Measurements from ENCODE around the gene COPB2. TPM values are rescaled to one million over a fixed set of nuclear protein-coding genes. Genes with fewer than 3 reads are reported as not detected.
"Not testable (repeated sequence)": the region's sequence is repeated elsewhere in the genome, so short reads cannot be mapped to it uniquely, and the experiment has no call there.

Gene COPB2
- total RNA-seq, 1 donor from 2014 or later, result 106 TPM

DNA sequence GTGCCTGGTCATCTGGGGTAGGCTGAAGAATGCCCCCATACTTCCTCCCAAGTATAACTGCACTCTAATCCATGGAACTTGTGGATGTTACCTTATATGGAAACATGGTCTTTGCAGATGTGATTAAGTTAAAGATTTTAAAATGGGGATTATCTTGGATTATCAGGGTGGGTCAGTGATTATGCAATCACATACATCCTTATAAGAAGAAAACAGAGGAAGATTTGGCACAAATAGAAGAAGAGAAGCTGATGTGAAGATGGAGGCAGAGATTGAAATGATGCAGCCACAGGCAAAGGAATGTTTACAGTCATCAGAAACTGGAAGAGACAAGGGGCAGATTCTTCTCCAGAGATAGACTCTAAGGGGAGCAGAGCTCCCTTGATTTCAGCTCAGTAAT is 47.4 kb downstream of the COPB2 start:
- Histone ChIP-seq H3K27ac (no peak overlapping the region), H3K27me3 (no peaks in the 10 kb centered on the region), H3K4me3 (no peak overlapping the region), H3K36me3 (peaks cover 9% of the 10 kb centered on the region), H3K4me1 (peaks cover 19% of the 10 kb centered on the region), H3K9me3 (no peaks in the 10 kb centered on the region)
- DNase-seq, result no peak
- ATAC-seq, result no peak
- intact Hi-C loops (cut with DNase I), result no loop called here
- TF ChIP-seq, protein P1, sequence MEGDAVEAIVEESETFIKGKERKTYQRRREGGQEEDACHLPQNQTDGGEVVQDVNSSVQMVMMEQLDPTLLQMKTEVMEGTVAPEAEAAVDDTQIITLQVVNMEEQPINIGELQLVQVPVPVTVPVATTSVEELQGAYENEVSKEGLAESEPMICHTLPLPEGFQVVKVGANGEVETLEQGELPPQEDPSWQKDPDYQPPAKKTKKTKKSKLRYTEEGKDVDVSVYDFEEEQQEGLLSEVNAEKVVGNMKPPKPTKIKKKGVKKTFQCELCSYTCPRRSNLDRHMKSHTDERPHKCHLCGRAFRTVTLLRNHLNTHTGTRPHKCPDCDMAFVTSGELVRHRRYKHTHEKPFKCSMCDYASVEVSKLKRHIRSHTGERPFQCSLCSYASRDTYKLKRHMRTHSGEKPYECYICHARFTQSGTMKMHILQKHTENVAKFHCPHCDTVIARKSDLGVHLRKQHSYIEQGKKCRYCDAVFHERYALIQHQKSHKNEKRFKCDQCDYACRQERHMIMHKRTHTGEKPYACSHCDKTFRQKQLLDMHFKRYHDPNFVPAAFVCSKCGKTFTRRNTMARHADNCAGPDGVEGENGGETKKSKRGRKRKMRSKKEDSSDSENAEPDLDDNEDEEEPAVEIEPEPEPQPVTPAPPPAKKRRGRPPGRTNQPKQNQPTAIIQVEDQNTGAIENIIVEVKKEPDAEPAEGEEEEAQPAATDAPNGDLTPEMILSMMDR (IDR thresholded peaks at IDR 0.05), result no peak

DNA sequence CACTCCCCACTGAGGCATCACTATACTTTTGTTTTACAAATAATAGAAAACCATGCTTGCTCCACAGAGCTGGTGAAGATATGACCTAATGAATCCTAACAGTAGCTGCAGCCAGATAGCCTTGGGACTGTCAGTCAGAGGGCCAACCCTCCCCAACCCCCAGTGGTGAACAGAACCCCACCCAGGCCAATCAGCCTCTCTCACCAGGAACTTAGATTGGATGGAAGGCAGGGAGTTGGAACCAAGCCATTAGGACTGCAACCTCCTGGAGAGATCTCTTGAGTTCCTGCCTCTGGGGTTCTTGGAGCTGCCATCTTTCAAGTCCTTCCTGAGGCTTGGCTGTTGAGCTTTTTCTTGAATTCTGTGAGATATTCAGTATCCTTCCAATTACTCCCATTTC is 48.7 kb downstream of the COPB2 start:
- Histone ChIP-seq H3K27ac (no peak overlapping the region), H3K4me3 (no peak overlapping the region), H3K27me3 (no peaks in the 10 kb centered on the region), H3K9me3 (no peaks in the 10 kb centered on the region), H3K4me1 (peaks cover 14% of the 10 kb centered on the region), H3K36me3 (no peaks in the 10 kb centered on the region)
- TF ChIP-seq, protein P1 (IDR thresholded peaks at IDR 0.05), result no peak
- DNase-seq, result no peak
- intact Hi-C loops (cut with DNase I), result no loop called here
- no peak for ATAC-seq

DNA sequence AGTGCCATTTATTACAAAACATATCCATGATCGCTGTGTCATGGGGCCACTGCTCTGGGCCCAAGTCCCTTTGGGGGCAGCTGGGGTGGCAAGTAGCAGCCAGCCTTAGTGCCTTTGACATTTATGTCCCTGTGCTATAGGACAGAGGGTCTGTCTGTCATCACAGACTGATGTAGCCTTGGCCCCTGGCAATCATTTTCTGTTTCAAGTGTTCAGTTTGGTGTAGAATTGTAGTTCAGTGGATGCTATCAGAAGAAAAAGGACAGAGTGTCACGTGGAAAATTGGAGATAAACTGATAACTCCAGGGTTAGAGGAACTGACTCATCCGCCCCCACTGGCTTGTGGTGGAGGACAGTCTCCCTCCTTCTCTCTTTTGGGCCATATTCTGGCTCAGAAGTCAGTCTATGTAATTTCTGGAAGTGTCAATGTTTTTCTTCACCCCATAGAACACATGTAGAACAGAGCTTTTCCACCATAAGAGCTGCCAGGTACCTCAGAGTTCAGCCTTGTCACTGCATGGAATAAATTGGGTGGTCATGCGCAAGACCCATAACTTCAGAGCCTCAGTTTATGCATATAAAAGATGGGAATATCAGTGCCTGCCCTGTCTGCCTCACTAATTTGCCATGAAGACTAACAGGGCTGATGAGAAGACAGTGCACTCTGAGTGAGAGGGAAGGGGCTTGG is 50.1 kb downstream of the COPB2 start:
- DNase-seq (no peak), ATAC-seq (peak; percentile 9)
- intact Hi-C loops (cut with DNase I), result no loop called here
- Histone ChIP-seq H3K4me1 (no peaks in the 10 kb centered on the region), H3K27ac (no peak overlapping the region), H3K27me3 (no peaks in the 10 kb centered on the region), H3K4me3 (no peak overlapping the region), H3K9me3 (no peaks in the 10 kb centered on the region), H3K36me3 (no peaks in the 10 kb centered on the region)
- TF ChIP-seq, protein P1 (IDR thresholded peaks at IDR 0.05), result no peak

DNA sequence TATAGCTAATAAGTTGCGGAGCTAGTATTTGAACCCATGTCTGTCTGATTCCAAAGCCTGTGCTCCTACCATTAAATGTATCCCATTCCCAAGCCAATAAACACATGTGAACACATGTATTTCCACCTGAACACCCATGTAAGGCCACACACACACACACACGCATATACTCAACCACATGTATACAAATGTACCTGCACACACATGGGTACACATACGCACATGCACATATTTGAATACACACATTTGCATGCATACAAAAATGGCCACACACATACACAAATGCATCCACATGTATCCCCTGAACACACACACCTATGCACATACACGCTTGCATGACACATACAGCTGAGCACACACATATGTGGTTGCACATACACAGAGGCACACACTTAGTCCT is 51.0 kb downstream of the COPB2 start:
- DNase-seq, result no peak
- ATAC-seq, result no peak
- H3K4me1 ChIP-seq, result no peaks in the 10 kb centered on the region
- no peaks in the 10 kb centered on the region for H3K9me3 ChIP-seq
- TF ChIP-seq, protein P1 (IDR thresholded peaks at IDR 0.05), result no peak
- H3K36me3 ChIP-seq, result no peaks in the 10 kb centered on the region
- H3K27ac ChIP-seq, result no peak overlapping the region
- intact Hi-C loops (cut with DNase I), result no loop called here
- no peak overlapping the region for H3K4me3 ChIP-seq
- H3K27me3 ChIP-seq, result no peaks in the 10 kb centered on the region

- H3K9me3 ChIP-seq; H3K4me3 ChIP-seq; intact Hi-C loops (cut with DNase I); H3K36me3 ChIP-seq; H3K27ac ChIP-seq; H3K4me1 ChIP-seq; DNase-seq; ATAC-seq: not testable (repeated sequence)
- H3K27me3 ChIP-seq, result peaks cover 16% of the 10 kb centered on the region
Observed at GRCh38 chr3:139334675-139335074, 54.8 kb downstream of the COPB2 start.

- H3K9me3 ChIP-seq, result no peaks in the 10 kb centered on the region
- DNase-seq (no peak), ATAC-seq (no peak)
- H3K27me3 ChIP-seq, result peaks cover 16% of the 10 kb centered on the region
- intact Hi-C loops (cut with DNase I), result no loop called here
- H3K4me3 ChIP-seq, result no peak overlapping the region
- H3K36me3 ChIP-seq, result no peaks in the 10 kb centered on the region
- no peak overlapping the region for H3K27ac ChIP-seq
- no peaks in the 10 kb centered on the region for H3K4me1 ChIP-seq
- TF ChIP-seq, protein P1 (IDR thresholded peaks at IDR 0.05), result no peak
Observed at GRCh38 chr3:139332092-139332491, 57.4 kb downstream of the COPB2 start.

Data from upper lobe of right lung (tissue), 1 donor.